DOHH2 (cell line): ENCODE data around the gene FAM81B.

Experiments
- CTCF ChIP-seq: fragments of 200-600 bp; sonication (generic); IDR thresholded peaks from one replicate; pipeline ENCODE4 v1.5.1; 2014; ENCODE audit warnings: antibody characterized with exemption, mild to moderate bottlenecking, low read depth, low read length; ENCODE audit not compliant: poor library complexity, severe bottlenecking
- EZH2phosphoT487 ChIP-seq: fragments of 200-600 bp; sonication (generic); IDR thresholded peaks from 2 replicates; pipeline ENCODE4 v1.6.1; 2017; ENCODE audit warnings: borderline replicate concordance, mild to moderate bottlenecking, antibody characterized with exemption, low read length, moderate library complexity, mixed read lengths

- no peak for TF ChIP-seq CTCF
- TF ChIP-seq EZH2phosphoT487 = no peak
Observed at GRCh38 chr5:95446560-95447221, 55.5 kb downstream of the FAM81B start.
